ENCODE data around the gene SYTL3.

GRCh38 chr6:158610319-158610968 lies 39.4 kb upstream of the SYTL3 start:
- TF ChIP-seq POLR2A (IDR thresholded peaks at IDR 0.05; ENCODE audit: low read length) (no peak), GATA1 (IDR thresholded peaks at IDR 0.05; ENCODE audit: low read depth, low read length) (no peak)
